SW480 (cell line): ENCODE results near the gene GSTT2B.
"Not testable (repeated sequence)": the region's sequence is repeated elsewhere in the genome, so short reads cannot be mapped to it uniquely, and the experiment has no call there.

Source experiments
- DNase-seq: peaks from one replicate; pipeline ENCODE4 v3.0.0-alpha.2; 2016; ENCODE audit warnings: low spot score

Gene GSTT2B

GRCh38 chr22:23984430-23984829 is 23.4 kb upstream of the GSTT2B start:
- no peak for DNase-seq

GRCh38 chr22:23980567-23980966 is 19.6 kb upstream of the GSTT2B start:
- DNase-seq: not testable (repeated sequence)

- not testable (repeated sequence) for DNase-seq
These were observed 18.7 kb upstream of the GSTT2B start, which contains the start of gene GSTT2 for GRCh38 chr22:23979557-23980240. Gene GSTT2, plus strand, starts transcription at chr22:23980134.

GRCh38 chr22:23977304-23977703 is 16.3 kb upstream of the GSTT2B start:
- DNase-seq: not testable (repeated sequence)

GRCh38 chr22:23974836-23975352 is 13.9 kb upstream of the GSTT2B start:
- not testable (repeated sequence) for DNase-seq

- not testable (repeated sequence) for DNase-seq
These were observed 13.3 kb upstream of the GSTT2B start, which contains the start of gene DDT for GRCh38 chr22:23974345-23974744. Gene DDT, minus strand, starts transcription at chr22:23974441. Its CDS starts 27 bp downstream, at chr22:23974414.

GRCh38 chr22:23971927-23972326 is 10.9 kb upstream of the GSTT2B start:
- not testable (repeated sequence) for DNase-seq

GRCh38 chr22:23970816-23971486 is 10.0 kb upstream of the GSTT2B start:
- DNase-seq: no peak

GRCh38 chr22:23970201-23970641 is 9.2 kb upstream of the GSTT2B start:
- DNase-seq: no peak

GRCh38 chr22:23969071-23969470 is 8.1 kb upstream of the GSTT2B start:
- DNase-seq: no peak

- not testable (repeated sequence) for DNase-seq
These were observed 5.6 kb upstream of the GSTT2B start, which contains the start of gene DDTL for GRCh38 chr22:23966568-23966967. Gene DDTL, plus strand, starts transcription at chr22:23966888. Its CDS starts 27 bp downstream, at chr22:23966915.

- DNase-seq: not testable (repeated sequence)
These were observed 5.1 kb upstream of the GSTT2B start for GRCh38 chr22:23966094-23966493.

GRCh38 chr22:23956301-23956900 is 4.6 kb downstream of the GSTT2B start:
- DNase-seq: peak; percentile 21

- not testable (repeated sequence) for DNase-seq
These were observed 5.1 kb downstream of the GSTT2B start for GRCh38 chr22:23955886-23956285.

- not testable (repeated sequence) for DNase-seq
These were observed 6.0 kb downstream of the GSTT2B start for GRCh38 chr22:23954991-23955305.

- DNase-seq: not testable (repeated sequence)
These were observed 6.6 kb downstream of the GSTT2B start for GRCh38 chr22:23954193-23954990.

GRCh38 chr22:23953485-23953884 is 7.5 kb downstream of the GSTT2B start:
- not testable (repeated sequence) for DNase-seq

- DNase-seq: not testable (repeated sequence)
These were observed 8.1 kb downstream of the GSTT2B start for GRCh38 chr22:23952794-23953405.

- not testable (repeated sequence) for DNase-seq
These were observed 9.6 kb downstream of the GSTT2B start for GRCh38 chr22:23951383-23951782.

- DNase-seq: not testable (repeated sequence)
These were observed 11.2 kb downstream of the GSTT2B start for GRCh38 chr22:23949764-23950163.

- not testable (repeated sequence) for DNase-seq
These were observed 13.6 kb downstream of the GSTT2B start for GRCh38 chr22:23947391-23947790.
